ENCODE data around the gene NUDT6. TPM values are rescaled to one million over a fixed set of nuclear protein-coding genes. Genes with fewer than 3 reads are reported as not detected.

The NUDT6 gene
- total RNA-seq, 2 donors from 2014 or later, result 4.9 to 18.5 TPM

DNA sequence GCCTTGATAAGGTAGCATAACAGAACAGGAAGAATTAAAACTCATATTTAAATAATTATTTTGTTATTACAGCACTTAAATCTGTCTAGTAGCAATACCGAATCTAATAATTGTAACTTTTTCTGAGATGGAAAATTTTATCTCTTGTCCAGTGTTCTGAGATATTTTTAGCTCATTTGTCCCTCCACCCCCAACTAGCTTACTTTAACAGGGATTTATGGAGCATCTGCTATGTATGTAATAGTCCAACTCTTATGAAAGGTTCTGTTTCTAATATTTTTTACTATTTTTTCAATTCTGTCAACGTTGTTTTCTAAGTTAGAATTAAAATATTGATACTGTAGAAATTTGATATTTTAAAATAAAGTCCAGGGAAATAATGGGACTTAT lies 38.2 kb upstream of the NUDT6 start:
- Histone ChIP-seq H3K4me1 (no peaks in the 10 kb centered on the region), H3K4me3 (no peak overlapping the region), H3K27ac (no peak overlapping the region), H3K9me3 (no peaks in the 10 kb centered on the region), H3K36me3 (no peaks in the 10 kb centered on the region), H3K27me3 (no peaks in the 10 kb centered on the region)
- DNase-seq (ENCODE audit: low spot score), result no peak
- TF ChIP-seq, protein P1, sequence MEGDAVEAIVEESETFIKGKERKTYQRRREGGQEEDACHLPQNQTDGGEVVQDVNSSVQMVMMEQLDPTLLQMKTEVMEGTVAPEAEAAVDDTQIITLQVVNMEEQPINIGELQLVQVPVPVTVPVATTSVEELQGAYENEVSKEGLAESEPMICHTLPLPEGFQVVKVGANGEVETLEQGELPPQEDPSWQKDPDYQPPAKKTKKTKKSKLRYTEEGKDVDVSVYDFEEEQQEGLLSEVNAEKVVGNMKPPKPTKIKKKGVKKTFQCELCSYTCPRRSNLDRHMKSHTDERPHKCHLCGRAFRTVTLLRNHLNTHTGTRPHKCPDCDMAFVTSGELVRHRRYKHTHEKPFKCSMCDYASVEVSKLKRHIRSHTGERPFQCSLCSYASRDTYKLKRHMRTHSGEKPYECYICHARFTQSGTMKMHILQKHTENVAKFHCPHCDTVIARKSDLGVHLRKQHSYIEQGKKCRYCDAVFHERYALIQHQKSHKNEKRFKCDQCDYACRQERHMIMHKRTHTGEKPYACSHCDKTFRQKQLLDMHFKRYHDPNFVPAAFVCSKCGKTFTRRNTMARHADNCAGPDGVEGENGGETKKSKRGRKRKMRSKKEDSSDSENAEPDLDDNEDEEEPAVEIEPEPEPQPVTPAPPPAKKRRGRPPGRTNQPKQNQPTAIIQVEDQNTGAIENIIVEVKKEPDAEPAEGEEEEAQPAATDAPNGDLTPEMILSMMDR (IDR thresholded peaks at IDR 0.05), result no peak

DNA sequence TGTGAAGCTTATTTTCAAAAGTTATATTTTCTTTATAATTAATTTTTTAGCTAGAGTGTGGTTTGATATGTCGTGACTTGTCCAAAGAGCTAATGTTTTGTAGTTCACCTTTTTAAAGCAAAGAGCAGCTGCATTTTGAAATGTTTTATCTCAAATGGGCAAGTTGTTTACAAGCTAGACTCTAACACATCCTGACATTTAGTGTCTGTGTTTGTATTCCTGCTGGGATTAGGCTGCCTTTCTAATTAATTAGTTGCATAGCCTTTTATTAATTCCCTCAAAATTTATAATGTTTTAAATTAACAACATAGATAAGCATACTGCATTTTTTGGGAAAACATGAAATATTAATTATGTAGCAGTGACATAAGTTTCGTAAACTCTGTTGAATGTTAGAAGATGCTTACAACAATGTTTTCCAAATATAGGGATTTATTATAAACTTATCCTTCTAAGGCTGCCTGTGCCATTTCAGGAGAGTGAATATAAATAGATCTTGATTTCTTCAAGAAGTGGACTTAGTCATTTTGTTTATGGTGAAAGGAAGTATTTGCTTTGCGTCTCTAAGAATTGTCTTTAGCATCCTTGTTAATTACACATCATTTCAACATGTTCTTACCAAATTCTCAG lies 37.7 kb upstream of the NUDT6 start:
- H3K9me3 ChIP-seq, result no peaks in the 10 kb centered on the region
- H3K36me3 ChIP-seq, result no peaks in the 10 kb centered on the region
- H3K4me1 ChIP-seq, result no peaks in the 10 kb centered on the region
- H3K27me3 ChIP-seq, result no peaks in the 10 kb centered on the region
- H3K4me3 ChIP-seq, result no peak overlapping the region
- TF ChIP-seq, protein P1 (IDR thresholded peaks at IDR 0.05), result no peak
- no peak overlapping the region for H3K27ac ChIP-seq
- no peak for DNase-seq (ENCODE audit: low spot score)

DNA sequence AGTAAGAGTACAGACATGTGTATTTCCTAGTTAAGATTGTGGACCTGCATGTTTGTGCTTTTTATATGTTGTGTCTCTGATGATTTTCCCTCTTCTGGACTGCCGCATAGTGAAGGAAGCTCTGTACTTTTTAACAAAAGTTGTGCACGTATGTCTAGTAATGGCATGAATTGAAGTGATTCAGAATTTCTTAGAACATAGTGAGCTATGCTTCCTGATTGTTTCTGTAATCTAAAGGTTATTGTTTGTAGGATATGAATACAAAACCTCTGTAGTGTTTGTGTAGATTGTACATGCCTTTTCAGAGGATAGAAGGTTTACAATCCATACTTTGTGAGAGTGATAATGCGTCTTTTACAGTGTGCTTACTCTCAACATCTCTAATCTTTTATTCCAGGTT lies 37.0 kb upstream of the NUDT6 start:
- H3K27ac ChIP-seq, result no peak overlapping the region

DNA sequence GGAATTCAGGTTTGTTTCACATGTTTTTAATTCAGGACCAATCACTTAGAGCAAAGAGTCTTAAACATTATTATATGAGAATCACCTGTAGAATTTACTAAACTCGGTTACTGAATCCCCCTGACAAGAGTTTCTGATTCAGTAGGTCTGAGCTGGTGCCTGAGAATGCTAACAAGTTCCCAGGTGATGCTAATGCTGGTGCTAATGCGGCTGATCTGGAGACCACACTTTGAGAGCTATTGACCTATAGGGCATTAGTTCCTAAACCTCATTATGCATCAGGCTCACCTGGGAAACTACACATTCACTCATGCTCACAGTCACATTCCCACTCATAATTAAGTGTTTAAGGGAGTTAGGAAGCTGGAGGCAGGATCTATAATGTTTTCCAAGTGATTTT lies 36.1 kb upstream of the NUDT6 start:
- DNase-seq (ENCODE audit: low spot score), result no peak
- Histone ChIP-seq H3K9me3 (no peaks in the 10 kb centered on the region), H3K36me3 (no peaks in the 10 kb centered on the region), H3K4me1 (no peaks in the 10 kb centered on the region), H3K27ac (no peak overlapping the region), H3K4me3 (no peak overlapping the region), H3K27me3 (no peaks in the 10 kb centered on the region)
- TF ChIP-seq, protein P1 (IDR thresholded peaks at IDR 0.05), result no peak

More for the DNA sequence above, 37.0 kb upstream of the NUDT6 start:
- TF ChIP-seq, protein P1 (IDR thresholded peaks at IDR 0.05), result no peak
- DNase-seq (ENCODE audit: low spot score), result no peak
- no peak overlapping the region for H3K4me3 ChIP-seq
- no peaks in the 10 kb centered on the region for H3K36me3 ChIP-seq
- no peaks in the 10 kb centered on the region for H3K27me3 ChIP-seq
- no peaks in the 10 kb centered on the region for H3K4me1 ChIP-seq
- H3K9me3 ChIP-seq, result no peaks in the 10 kb centered on the region

DNA sequence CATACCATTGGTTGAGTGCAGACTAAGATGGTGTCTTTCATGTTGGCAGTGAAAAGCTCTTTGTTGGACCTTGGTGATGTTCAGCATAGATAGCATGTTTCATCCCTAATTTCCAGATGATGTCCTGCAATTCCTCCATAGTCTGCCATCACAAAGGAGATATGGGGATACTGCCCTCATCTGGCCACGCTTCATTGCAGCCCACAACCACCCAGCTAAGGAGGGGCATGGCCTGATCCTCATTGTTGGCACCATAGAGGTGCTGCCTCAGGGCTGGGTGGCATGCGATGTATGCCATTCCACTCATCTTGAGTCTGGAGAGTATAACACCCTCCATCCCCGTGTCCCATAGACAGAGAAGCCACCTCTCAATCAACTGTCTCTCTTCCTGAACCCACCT lies 31.5 kb upstream of the NUDT6 start:
- DNase-seq (ENCODE audit: low spot score), result no peak
- no peaks in the 10 kb centered on the region for H3K27me3 ChIP-seq
- no peaks in the 10 kb centered on the region for H3K4me1 ChIP-seq
- TF ChIP-seq, protein P1 (IDR thresholded peaks at IDR 0.05), result no peak
- no peak overlapping the region for H3K4me3 ChIP-seq
- H3K36me3 ChIP-seq, result peaks cover 13% of the 10 kb centered on the region
- no peak overlapping the region for H3K27ac ChIP-seq
- H3K9me3 ChIP-seq, result no peaks in the 10 kb centered on the region

DNA sequence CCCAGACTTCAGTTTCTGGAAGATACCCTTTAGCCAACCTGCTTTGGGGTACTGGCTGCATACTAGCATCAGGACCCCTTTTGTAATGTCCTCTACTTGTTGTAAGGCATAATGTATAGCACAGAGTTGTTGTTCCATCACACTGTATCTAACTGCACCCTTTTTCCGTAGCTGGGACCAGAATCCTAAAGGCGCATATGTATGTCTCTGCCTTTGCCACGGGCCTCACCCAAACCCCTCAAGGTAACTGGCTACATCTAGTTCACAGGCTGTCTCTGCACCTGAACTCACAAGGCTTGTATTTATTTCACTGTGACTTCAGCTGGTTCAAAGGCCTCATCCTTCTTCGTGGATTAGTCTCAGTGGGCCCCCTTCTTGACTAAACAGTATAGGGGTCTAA lies 29.6 kb upstream of the NUDT6 start:
- H3K36me3 ChIP-seq, result peaks cover 24% of the 10 kb centered on the region
- no peaks in the 10 kb centered on the region for H3K27me3 ChIP-seq
- H3K4me1 ChIP-seq, result no peaks in the 10 kb centered on the region
- DNase-seq (ENCODE audit: low spot score), result no peak
- no peak overlapping the region for H3K4me3 ChIP-seq
- H3K9me3 ChIP-seq, result no peaks in the 10 kb centered on the region
- H3K27ac ChIP-seq, result no peak overlapping the region
- TF ChIP-seq, protein P1 (IDR thresholded peaks at IDR 0.05), result no peak
